ENCODE results near the gene NPRL2. TPM values are rescaled to one million over a fixed set of nuclear protein-coding genes. Genes with fewer than 3 reads are reported as not detected.

The NPRL2 gene
- total and polyA plus RNA-seq, 2 donors (not counting 3 experiments of a cell fraction or from before 2014, with no cell fraction given): 13.4 to 30.6 TPM

- FAIRE-seq (no peak), DNase-seq (ENCODE audit: low read depth, low spot score) (no peak)
- peaks cover 3% of the 10 kb centered on the region for H3K79me2 ChIP-seq (ENCODE audit: control insufficient read depth, insufficient read depth, low read length)
- peak overlapping the region; percentile 67 for H3K4me2 ChIP-seq (ENCODE audit: insufficient read depth, low read length)
- H3K9me3 ChIP-seq (replicated peaks; ENCODE audit: control insufficient read depth, insufficient read depth, low read length): no peaks in the 10 kb centered on the region
- no peaks in the 10 kb centered on the region for H4K20me1 ChIP-seq (replicated peaks; ENCODE audit: control insufficient read depth, extremely low read depth, insufficient read depth, low read length)
- H3K9ac ChIP-seq (replicated peaks; ENCODE audit: extremely low read depth, insufficient read depth, low read length): peak overlapping the region; percentile 33
- H3K9me1 ChIP-seq (replicated peaks; ENCODE audit: control insufficient read depth, extremely low read depth, insufficient read depth, low read length): no peaks in the 10 kb centered on the region
- no peak overlapping the region for H3K27ac ChIP-seq (ENCODE audit: insufficient read depth, low read depth, low read length)
- CTCF ChIA-PET: interaction anchor here (1.1 to 7.7 kb wide), 8 partner anchors 10 to 262 kb away, joined by 3 to 165 read pairs (median 5); partner anchors contain the start of gene TMEM115
- POLR2A ChIA-PET: interaction anchor here (0.9 kb wide), 1 partner anchor 174 kb away, joined by 3 read pairs; no protein-coding TSS in a partner anchor
- peak overlapping the region; percentile 33 for H2AFZ ChIP-seq (ENCODE audit: low read depth, low read length)
- H3K36me3 ChIP-seq (ENCODE audit: control insufficient read depth in 2 of 2, extremely low read depth in 1 of 2, insufficient read depth in 2 of 2, low read length in 2 of 2): peaks cover 8 to 26% of the 10 kb centered on the region in 2 experiments
- H3K4me1 ChIP-seq (ENCODE audit: control insufficient read depth, extremely low read depth, insufficient read depth, low read length): peaks cover 20% of the 10 kb centered on the region
- H3K27me3 ChIP-seq (ENCODE audit: control insufficient read depth in 2 of 2, insufficient read depth in 2 of 2, low read length in 2 of 2): no peaks in the 10 kb centered on the region
- intact Hi-C loops (cut with micrococcal nuclease): no loop called here
- no peak for TF ChIP-seq EZH2 (IDR thresholded peaks at IDR 0.05; ENCODE audit: borderline replicate concordance, low read depth, low read length, severe bottlenecking)
- no peak for TF ChIP-seq JUN (IDR thresholded peaks at IDR 0.05; ENCODE audit: borderline replicate concordance, insufficient read depth, insufficient read length, low read depth)
- no peak for TF ChIP-seq FOS (IDR thresholded peaks at IDR 0.05; ENCODE audit: borderline replicate concordance, insufficient read depth, low read length)
- TF ChIP-seq, protein P1, sequence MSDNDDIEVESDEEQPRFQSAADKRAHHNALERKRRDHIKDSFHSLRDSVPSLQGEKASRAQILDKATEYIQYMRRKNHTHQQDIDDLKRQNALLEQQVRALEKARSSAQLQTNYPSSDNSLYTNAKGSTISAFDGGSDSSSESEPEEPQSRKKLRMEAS (IDR thresholded peaks at IDR 0.05; ENCODE audit: insufficient read depth, insufficient read length): no peak
- no peak for TF ChIP-seq GATA2 (IDR thresholded peaks at IDR 0.05; ENCODE audit: insufficient read depth, insufficient read length, low read depth, low read length)
- TF ChIP-seq MYC (IDR thresholded peaks at IDR 0.05; ENCODE audit: low read depth, low read length): no peak
- TF ChIP-seq, protein P2, sequence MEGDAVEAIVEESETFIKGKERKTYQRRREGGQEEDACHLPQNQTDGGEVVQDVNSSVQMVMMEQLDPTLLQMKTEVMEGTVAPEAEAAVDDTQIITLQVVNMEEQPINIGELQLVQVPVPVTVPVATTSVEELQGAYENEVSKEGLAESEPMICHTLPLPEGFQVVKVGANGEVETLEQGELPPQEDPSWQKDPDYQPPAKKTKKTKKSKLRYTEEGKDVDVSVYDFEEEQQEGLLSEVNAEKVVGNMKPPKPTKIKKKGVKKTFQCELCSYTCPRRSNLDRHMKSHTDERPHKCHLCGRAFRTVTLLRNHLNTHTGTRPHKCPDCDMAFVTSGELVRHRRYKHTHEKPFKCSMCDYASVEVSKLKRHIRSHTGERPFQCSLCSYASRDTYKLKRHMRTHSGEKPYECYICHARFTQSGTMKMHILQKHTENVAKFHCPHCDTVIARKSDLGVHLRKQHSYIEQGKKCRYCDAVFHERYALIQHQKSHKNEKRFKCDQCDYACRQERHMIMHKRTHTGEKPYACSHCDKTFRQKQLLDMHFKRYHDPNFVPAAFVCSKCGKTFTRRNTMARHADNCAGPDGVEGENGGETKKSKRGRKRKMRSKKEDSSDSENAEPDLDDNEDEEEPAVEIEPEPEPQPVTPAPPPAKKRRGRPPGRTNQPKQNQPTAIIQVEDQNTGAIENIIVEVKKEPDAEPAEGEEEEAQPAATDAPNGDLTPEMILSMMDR (IDR thresholded peaks at IDR 0.05; ENCODE audit: extremely low read depth in 1 of 2, insufficient read depth in 1 of 2, low read depth in 1 of 2, low read length in 2 of 2): no peak
- no peak for TF ChIP-seq POLR2A (IDR thresholded peaks at IDR 0.05; ENCODE audit: low read depth, low read length)
- no peak for TF ChIP-seq POLR2AphosphoS5 (IDR thresholded peaks at IDR 0.05; ENCODE audit: insufficient read depth, low read depth, low read length)
- H3K4me3 ChIP-seq (replicated peaks in 1 of 3; ENCODE audit: insufficient read depth in 1 of 3, low read depth in 1 of 3, low read length in 3 of 3): peak overlapping the region; percentile 19 to 77 (median 40)
- dilution Hi-C loops (cut with MboI; ENCODE audit: extremely low pct_ligation_motif_present, low sequenced_read_pairs): no loop called here
- no TSS peak for BruUV-seq (replicated peaks)
These were observed 405 bp downstream of the NPRL2 start for GRCh38 chr3:50350213-50350526.
